Activated CD4-positive, CD25-positive, alpha-beta regulatory T cell treated with anti-CD3 and anti-CD28 coated beads, Interleukin-2, amount 50 U/mL, for 16 hours (primary cell): ENCODE results near the gene NXF2B.
"Not testable (repeated sequence)": the region's sequence is repeated elsewhere in the genome, so short reads cannot be mapped to it uniquely, and the experiment has no call there.

ENCODE experiments used
- DNase-seq: peaks from one replicate; pipeline ENCODE4 v3.0.0-alpha.2; 2020; ENCODE audit warnings: low read depth, low spot score

The NXF2B gene

GRCh38 chrX:102439908-102440307 is at the start of gene NXF2B:
TSS of gene NXF2B (minus strand) at chrX:102440008. CDS start at chrX:102380036, 59,972 bp downstream.
- not testable (repeated sequence) for DNase-seq

- not testable (repeated sequence) for DNase-seq
These were observed 39.0 kb upstream of the NXF2B start for GRCh38 chrX:102478765-102479164.

- DNase-seq = not testable (repeated sequence)
These were observed 32.0 kb upstream of the NXF2B start, which contains the start of gene TCP11X2 for GRCh38 chrX:102471762-102472220. TSS of gene TCP11X2 (minus strand) at chrX:102471812.

GRCh38 chrX:102470215-102470614 is 30.4 kb upstream of the NXF2B start:
- DNase-seq = not testable (repeated sequence)

GRCh38 chrX:102458615-102459014 is 18.8 kb upstream of the NXF2B start:
- not testable (repeated sequence) for DNase-seq

- DNase-seq = not testable (repeated sequence)
These were observed 25.3 kb downstream of the NXF2B start for GRCh38 chrX:102414493-102414892.

- DNase-seq = peak; percentile 36
These were observed 93.9 kb downstream of the NXF2B start for GRCh38 chrX:102345916-102346315.

- DNase-seq = no peak
These were observed 97.9 kb downstream of the NXF2B start for GRCh38 chrX:102341867-102342266.

GRCh38 chrX:102339312-102340298 is 100.2 kb downstream of the NXF2B start:
- no peak for DNase-seq

GRCh38 chrX:102338162-102338561 is 101.6 kb downstream of the NXF2B start:
- no peak for DNase-seq
